ENCODE results near the gene DDX42.
"Not testable (repeated sequence)": the region's sequence is repeated elsewhere in the genome, so short reads cannot be mapped to it uniquely, and the experiment has no call there.

The DDX42 gene

GRCh38 chr17:63855185-63855584 lies 81.2 kb downstream of the DDX42 start:
- no peak for TF ChIP-seq CTCF (IDR thresholded peaks at IDR 0.05; ENCODE audit: low read depth, low read length)
- Histone ChIP-seq H3K9me3 (ENCODE audit: severe bottlenecking) (no peaks in the 10 kb centered on the region), H3K27ac (no peak overlapping the region), H3K4me3 (ENCODE audit: low read depth, low read length) (no peak overlapping the region), H3K27me3 (ENCODE audit: insufficient read depth, low read depth, severe bottlenecking) (no peaks in the 10 kb centered on the region), H3K36me3 (no peaks in the 10 kb centered on the region)
- DNase-seq: no peak

GRCh38 chr17:63856425-63856824 lies 82.5 kb downstream of the DDX42 start:
- H3K4me3 ChIP-seq (ENCODE audit: low read depth, low read length); H3K27me3 ChIP-seq (ENCODE audit: insufficient read depth, low read depth, severe bottlenecking); H3K9me3 ChIP-seq (ENCODE audit: severe bottlenecking); H3K27ac ChIP-seq; H3K36me3 ChIP-seq; DNase-seq: not testable (repeated sequence)

- Histone ChIP-seq H3K27ac (no peak overlapping the region), H3K4me3 (ENCODE audit: low read depth, low read length) (no peak overlapping the region), H3K36me3 (no peaks in the 10 kb centered on the region), H3K27me3 (ENCODE audit: insufficient read depth, low read depth, severe bottlenecking) (no peaks in the 10 kb centered on the region), H3K9me3 (ENCODE audit: severe bottlenecking) (no peaks in the 10 kb centered on the region)
- TF ChIP-seq CTCF (IDR thresholded peaks at IDR 0.05; ENCODE audit: low read depth, low read length): no peak
- no peak for DNase-seq
Measured at GRCh38 chr17:63859257-63859656, 85.3 kb downstream of the DDX42 start.

GRCh38 chr17:63866625-63867024 lies 92.7 kb downstream of the DDX42 start:
- not testable (repeated sequence) for H3K27me3 ChIP-seq (ENCODE audit: insufficient read depth, low read depth, severe bottlenecking); H3K27ac ChIP-seq; H3K4me3 ChIP-seq (ENCODE audit: low read depth, low read length); H3K9me3 ChIP-seq (ENCODE audit: severe bottlenecking); H3K36me3 ChIP-seq
- peak; percentile 60 for DNase-seq
- peak; percentile 67 for TF ChIP-seq CTCF (IDR thresholded peaks at IDR 0.05; ENCODE audit: low read depth, low read length)
